MM.1S (cell line): ENCODE results near the gene SAAL1.

Experiments
- DNase-seq: peaks from one replicate; pipeline ENCODE4 v3.0.0-alpha.2; 2015
- H2AFZ ChIP-seq: fragments of 300-600 bp; sonication (generic); 2 replicates; pipeline ENCODE4 v1.6.0; 2016; ENCODE audit warnings: antibody characterized with exemption, low read length
- H3F3A ChIP-seq: fragments of 300-600 bp; sonication (generic); 2 replicates; pipeline ENCODE4 v1.6.1; 2016; ENCODE audit warnings: mild to moderate bottlenecking, antibody characterized with exemption, low read length, moderate library complexity, mixed read lengths; ENCODE audit not compliant: insufficient read depth
- H3K27ac ChIP-seq: fragments of 300-600 bp; sonication (generic); 2 replicates; pipeline ENCODE4 v1.5.1; 2016; ENCODE audit warnings: mild to moderate bottlenecking, low read length
- H3K27me3 ChIP-seq: fragments of 300-600 bp; sonication (generic); replicated peaks from 2 replicates; pipeline ENCODE4 v1.6.0; 2016; ENCODE audit warnings: low read length; ENCODE audit not compliant: insufficient read depth
- H3K36me3 ChIP-seq: fragments of 300-600 bp; sonication (generic); replicated peaks from 2 replicates; pipeline ENCODE4 v1.6.1; 2016; ENCODE audit warnings: mild to moderate bottlenecking, low read length, mixed read lengths; ENCODE audit not compliant: insufficient read depth
- H3K4me1 ChIP-seq: fragments of 300-600 bp; sonication (generic); 2 replicates; pipeline ENCODE4 v1.6.1; 2016; ENCODE audit warnings: low read length, mixed read lengths
- H3K4me2 ChIP-seq: fragments of 300-600 bp; sonication (generic); 2 replicates; pipeline ENCODE4 v1.6.0; 2016; ENCODE audit warnings: low read depth, low read length
- H3K4me3 ChIP-seq: fragments of 300-600 bp; sonication (generic); 2 replicates; pipeline ENCODE4 v1.5.1; 2016; ENCODE audit warnings: low read length, mixed read lengths
- H3K79me2 ChIP-seq: fragments of 300-600 bp; sonication (generic); 2 replicates; pipeline ENCODE4 v1.6.1; 2016; ENCODE audit warnings: mixed run types, low read length, mixed read lengths
- H3K9ac ChIP-seq: fragments of 300-600 bp; sonication (generic); 2 replicates; pipeline ENCODE4 v1.6.1; 2016; ENCODE audit warnings: low read length, mixed read lengths
- H3K9me2 ChIP-seq: fragments of 300-600 bp; sonication (generic); replicated peaks from 2 replicates; pipeline ENCODE4 v1.6.1; 2016; ENCODE audit warnings: mild to moderate bottlenecking, low read length, mixed read lengths; ENCODE audit not compliant: insufficient read depth
- H3K9me3 ChIP-seq: fragments of 300-600 bp; sonication (generic); replicated peaks from 2 replicates; pipeline ENCODE4 v1.6.1; 2016; ENCODE audit warnings: mild to moderate bottlenecking, low read length, mixed read lengths; ENCODE audit not compliant: insufficient read depth
- H4K20me1 ChIP-seq: fragments of 300-600 bp; sonication (generic); 2 replicates; pipeline ENCODE4 v1.6.1; 2016; ENCODE audit warnings: mild to moderate bottlenecking, low read length, moderate library complexity, mixed read lengths; ENCODE audit not compliant: insufficient read depth
- CTCF ChIP-seq: fragments of 300-600 bp; sonication (generic); IDR thresholded peaks from 2 replicates; pipeline ENCODE4 v1.5.1; 2016; ENCODE audit warnings: antibody characterized with exemption, low read length, mixed read lengths
- EZH2 ChIP-seq: fragments of 300-600 bp; sonication (generic); optimal IDR thresholded peaks from 2 replicates; pipeline ENCODE3; 2017; ENCODE audit warnings: low read depth, mild to moderate bottlenecking, antibody characterized with exemption, low read length, mixed read lengths
- EZH2phosphoT487 ChIP-seq: fragments of 300-600 bp; sonication (generic); IDR thresholded peaks from 2 replicates; pipeline ENCODE4 v1.6.1; 2018; ENCODE audit warnings: antibody characterized with exemption, low read length

SAAL1 gene

GRCh38 chr11:18078909-18079308 is 27.0 kb downstream of the SAAL1 start:
- no peak overlapping the region for H2AFZ ChIP-seq
- no peaks in the 10 kb centered on the region for H3K27me3 ChIP-seq
- no peaks in the 10 kb centered on the region for H3F3A ChIP-seq
- DNase-seq: no peak
- H3K4me1 ChIP-seq: no peaks in the 10 kb centered on the region
- no peak overlapping the region for H3K4me2 ChIP-seq
- no peaks in the 10 kb centered on the region for H3K79me2 ChIP-seq
- no peaks in the 10 kb centered on the region for H3K9me2 ChIP-seq
- no peak overlapping the region for H3K4me3 ChIP-seq
- no peak overlapping the region for H3K9ac ChIP-seq
- H3K27ac ChIP-seq: no peak overlapping the region
- H3K9me3 ChIP-seq: no peaks in the 10 kb centered on the region
- H3K36me3 ChIP-seq: no peaks in the 10 kb centered on the region; the same call in 1 of the 2 replicates
- no peak for TF ChIP-seq EZH2phosphoT487
- TF ChIP-seq CTCF: no peak
- TF ChIP-seq EZH2: no peak
- no peaks in the 10 kb centered on the region for H4K20me1 ChIP-seq

GRCh38 chr11:18075444-18075843 is 30.4 kb downstream of the SAAL1 start:
- Histone ChIP-seq H3F3A (no peaks in the 10 kb centered on the region), H3K4me3 (no peak overlapping the region), H4K20me1 (no peaks in the 10 kb centered on the region), H3K9ac (no peak overlapping the region), H2AFZ (no peak overlapping the region), H3K79me2 (no peaks in the 10 kb centered on the region), H3K27me3 (no peaks in the 10 kb centered on the region), H3K27ac (no peak overlapping the region), H3K4me2 (no peak overlapping the region), H3K9me3 (no peaks in the 10 kb centered on the region), H3K9me2 (no peaks in the 10 kb centered on the region), H3K4me1 (no peaks in the 10 kb centered on the region), H3K36me3 (no peaks in the 10 kb centered on the region)
- DNase-seq: no peak
- TF ChIP-seq CTCF: no peak
- TF ChIP-seq EZH2phosphoT487: no peak
- TF ChIP-seq EZH2: no peak

- Histone ChIP-seq H3K36me3 (no peaks in the 10 kb centered on the region), H4K20me1 (no peaks in the 10 kb centered on the region), H3F3A (no peaks in the 10 kb centered on the region), H3K4me2 (no peak overlapping the region), H3K9me2 (no peaks in the 10 kb centered on the region), H3K4me1 (no peaks in the 10 kb centered on the region), H2AFZ (no peak overlapping the region), H3K79me2 (no peaks in the 10 kb centered on the region), H3K27me3 (no peaks in the 10 kb centered on the region), H3K4me3 (no peak overlapping the region), H3K9me3 (no peaks in the 10 kb centered on the region), H3K27ac (no peak overlapping the region), H3K9ac (no peak overlapping the region)
- no peak for DNase-seq
- TF ChIP-seq CTCF: no peak
- no peak for TF ChIP-seq EZH2
- TF ChIP-seq EZH2phosphoT487: no peak
Measured at GRCh38 chr11:18071098-18071705, 34.7 kb downstream of the SAAL1 start.
